Activated T-helper 1 cell treated with anti-CD3 and anti-CD28 coated beads, Interleukin-12 subunit alpha, Interleukin-12 subunit beta, Interleukin-2, Interleukin-4 antibody, amounts not matched to agents 30 ng/mL and 10 ng/mL and 1 ng/mL, durations not matched to agents 14 hours and 24 hours and 36 hours (primary cell): ENCODE results near the gene KCNA5. TPM values are rescaled to one million over a fixed set of nuclear protein-coding genes. Genes with fewer than 3 reads are reported as not detected.

Source experiments
- total RNA-seq: library from RNA; stranded (reverse); gene quantifications from 2 replicates; pipeline ENCODE4 v1.2.3, GENCODE V29; 2022

Gene KCNA5
- total RNA-seq, 1 donor from 2014 or later = not detected

Other genes starting within 250 kb of the KCNA5 start
- gene KCNA1, start 134.0 kb upstream of the KCNA5 start, total RNA-seq = not detected in 2 replicates